GM23338 (cell line): ENCODE results near the gene NEK11. TPM values are rescaled to one million over a fixed set of nuclear protein-coding genes. Genes with fewer than 3 reads are reported as not detected.

Experiments
- ATAC-seq: fragments of 200-7000 bp; cut with Tn5 transposase; 3 replicates; pipeline ENCODE4 v1.9.1; 2020
- DNase-seq: peaks from one replicate; pipeline ENCODE4 v3.0.0-alpha.2; 2015; ENCODE audit warnings: low spot score
- H2AFZ ChIP-seq: fragments of 200-600 bp; sonication (generic); 2 replicates; pipeline ENCODE4 v1.8.0; 2016; ENCODE audit warnings: antibody characterized with exemption, mild to moderate bottlenecking, moderate library complexity
- H3F3A ChIP-seq: fragments of 200-600 bp; sonication (generic); replicated peaks from 2 replicates; pipeline ENCODE4 v1.8.0; 2017; ENCODE audit warnings: antibody characterized with exemption, mixed run types, low read depth
- H3K27ac ChIP-seq: fragments of 200-600 bp; sonication (generic); 2 replicates; pipeline ENCODE4 v1.6.1; 2016; ENCODE audit warnings: low read depth
- H3K27me3 ChIP-seq: fragments of 200-600 bp; sonication (generic); 2 replicates; pipeline ENCODE4 v1.8.0; 2016; ENCODE audit warnings: mild to moderate bottlenecking, mixed run types, moderate library complexity; ENCODE audit not compliant: insufficient read depth
- H3K36me3 ChIP-seq: fragments of 200-600 bp; sonication (generic); 2 replicates; pipeline ENCODE4 v1.8.0; 2016; ENCODE audit warnings: mild to moderate bottlenecking; ENCODE audit not compliant: insufficient read depth
- H3K4me1 ChIP-seq: fragments of 200-600 bp; sonication (generic); 2 replicates; pipeline ENCODE4 v1.8.0; 2016; ENCODE audit warnings: mild to moderate bottlenecking, moderate library complexity; ENCODE audit not compliant: insufficient read depth
- H3K4me2 ChIP-seq: fragments of 200-600 bp; sonication (generic); 2 replicates; pipeline ENCODE4 v1.7.1; 2017; ENCODE audit warnings: mixed run types
- H3K4me3 ChIP-seq: fragments of 200-600 bp; sonication (generic); 2 replicates; pipeline ENCODE4 v1.6.1; 2016; ENCODE audit warnings: mixed run types
- H3K79me2 ChIP-seq: fragments of 200-600 bp; sonication (generic); replicated peaks from 2 replicates; pipeline ENCODE4 v1.8.0; 2017; ENCODE audit warnings: mild to moderate bottlenecking; ENCODE audit not compliant: insufficient read depth
- H3K9me2 ChIP-seq: fragments of 200-600 bp; sonication (generic); 2 replicates; pipeline ENCODE4 v1.8.0; 2017; ENCODE audit not compliant: insufficient read depth
- H4K20me1 ChIP-seq: fragments of 200-600 bp; sonication (generic); replicated peaks from 2 replicates; pipeline ENCODE4 v1.8.0; 2017; ENCODE audit warnings: mild to moderate bottlenecking; ENCODE audit not compliant: insufficient read depth
- H3K27ac Mint-ChIP-seq: 2 replicates; pipeline ENCODE4 v1.8.0; 2020; ENCODE audit warnings: inconsistent platforms, mild to moderate bottlenecking, moderate library complexity, mixed read lengths
- H3K27me3 Mint-ChIP-seq: 3 replicates; pipeline ENCODE4 v1.8.0; 2022; ENCODE audit warnings: low read depth, mild to moderate bottlenecking, moderate library complexity, mixed read lengths, inconsistent platforms; ENCODE audit not compliant: insufficient read depth, poor library complexity
- H3K36me3 Mint-ChIP-seq: 3 replicates; pipeline ENCODE4 v1.8.0; 2021; ENCODE audit warnings: low read depth, mild to moderate bottlenecking, inconsistent platforms, moderate library complexity, mixed read lengths
- H3K4me1 Mint-ChIP-seq: 3 replicates; pipeline ENCODE4 v1.8.0; 2020; ENCODE audit warnings: mild to moderate bottlenecking, inconsistent platforms, mixed read lengths
- H3K4me3 Mint-ChIP-seq: 3 replicates; pipeline ENCODE4 v1.8.0; 2021; ENCODE audit warnings: moderate library complexity, mild to moderate bottlenecking, inconsistent platforms, mixed read lengths
- H3K9me3 Mint-ChIP-seq: 3 replicates; pipeline ENCODE4 v1.8.0; 2020; ENCODE audit warnings: moderate library complexity, mild to moderate bottlenecking, inconsistent platforms, mixed read lengths
- CTCF ChIP-seq, 2 experiments: fragments of 200-600 bp in 1 of 2; sonication (generic) in 1 of 2; conservative IDR thresholded peaks; 2 replicates each; pipeline versions ENCODE4 v1.5.1 to v1.6.1; 2016 to 2017; ENCODE audit warnings: antibody characterized with exemption in 2 of 2, low read depth in 2 of 2, mild to moderate bottlenecking in 2 of 2, moderate library complexity in 1 of 2
- EZH2 ChIP-seq: fragments of 200-600 bp; sonication (generic); IDR thresholded peaks from one replicate; pipeline ENCODE4 v1.8.0; 2017; ENCODE audit warnings: antibody characterized with exemption, mild to moderate bottlenecking, low read depth; ENCODE audit not compliant: unreplicated experiment
- EZH2phosphoT487 ChIP-seq: fragments of 200-600 bp; sonication (generic); IDR thresholded peaks from one replicate; pipeline ENCODE4 v1.8.1; 2018; ENCODE audit warnings: antibody characterized with exemption; ENCODE audit not compliant: unreplicated experiment
- NANOG ChIP-seq: IDR thresholded peaks from 2 replicates; pipeline ENCODE4 v1.6.1; 2016; ENCODE audit warnings: antibody characterized with exemption, borderline replicate concordance
- REST ChIP-seq: IDR thresholded peaks from one replicate; pipeline ENCODE4 v1.6.1; 2018; ENCODE audit warnings: antibody characterized with exemption; ENCODE audit not compliant: unreplicated experiment
- ZNF114 ChIP-seq: fragments of 250-450 bp; sonication (Bioruptor Pico); IDR thresholded peaks from 2 replicates; pipeline ENCODE4 v1.5.0; 2020; ENCODE audit warnings: mild to moderate bottlenecking, moderate library complexity
- ZNF331 ChIP-seq: fragments of 250-450 bp; sonication (Bioruptor Pico); IDR thresholded peaks from 2 replicates; pipeline ENCODE4 v1.5.0; 2020; ENCODE audit warnings: low read depth, mild to moderate bottlenecking, moderate library complexity
- ZNF462 ChIP-seq: fragments of 250-450 bp; sonication (Bioruptor Pico); IDR thresholded peaks from 2 replicates; pipeline ENCODE4 v1.5.0; 2020; ENCODE audit warnings: mild to moderate bottlenecking, moderate library complexity
- polyA plus RNA-seq: library from polyadenylated mRNA; unstranded; fragments of >200 nt; fragmentation: Nextera tagmentation; extraction: Ambion mirVana; gene quantifications from 2 replicates; pipeline ENCODE4 v1.2.1, GENCODE V29; 2016
- total RNA-seq: library from RNA; depleted of rRNA; stranded (reverse); fragments of >200 nt; shearing (Covaris generic); gene quantifications from 2 replicates; pipeline ENCODE4 v1.2.3, GENCODE V29; 2014

The NEK11 gene
- total and polyA plus RNA-seq, 2 experiments from 2014 or later = 0.80 to 1.1 TPM

- H3K4me1 Mint-ChIP-seq = no peaks in the 10 kb centered on the region
- Histone ChIP-seq H3K9me2 (no peaks in the 10 kb centered on the region), H3K36me3 (no peaks in the 10 kb centered on the region), H3K79me2 (no peaks in the 10 kb centered on the region), H4K20me1 (no peaks in the 10 kb centered on the region), H3K4me3 (no peak overlapping the region), H3K27me3 (no peaks in the 10 kb centered on the region), H2AFZ (no peak overlapping the region), H3K27ac (no peak overlapping the region), H3F3A (no peaks in the 10 kb centered on the region), H3K4me2 (no peak overlapping the region), H3K4me1 (no peaks in the 10 kb centered on the region)
- no peak for DNase-seq
- no peak for TF ChIP-seq ZNF331 (CRISPR knock-in tag)
- TF ChIP-seq NANOG = no peak
- no peak for TF ChIP-seq REST
- TF ChIP-seq ZNF114 (CRISPR knock-in tag) = no peak
- no peak for TF ChIP-seq ZNF462 (CRISPR knock-in tag)
- no peak for TF ChIP-seq EZH2
- no peak for TF ChIP-seq CTCF (conservative IDR thresholded peaks at IDR 0.05; ENCODE audit: low read depth in 2 of 2)
- no peak for TF ChIP-seq EZH2phosphoT487
- no peaks in the 10 kb centered on the region for H3K9me3 Mint-ChIP-seq
- H3K36me3 Mint-ChIP-seq = no peaks in the 10 kb centered on the region
- no peak overlapping the region for H3K4me3 Mint-ChIP-seq
- no peaks in the 10 kb centered on the region for H3K27me3 Mint-ChIP-seq
- no peak overlapping the region for H3K27ac Mint-ChIP-seq
- ATAC-seq = no peak
Observed at GRCh38 chr3:131277836-131278497, 251.3 kb downstream of the NEK11 start.
